HEK293 (cell line): ENCODE data around the gene SLC5A1.

Experiments
- CTCF ChIA-PET: fragments of 350-600 bp; formaldehyde crosslinking; extraction: SDS; loops from one replicate; lab custom pipeline; 2021; ENCODE audit warnings: antibody characterized with exemption; lab: Yijun Ruan, JAX
- POLR2A ChIA-PET: fragments of 300-600 bp; formaldehyde crosslinking; extraction: SDS; loops from one replicate; lab custom pipeline; 2020; ENCODE audit warnings: antibody characterized with exemption, inconsistent platforms; lab: Yijun Ruan, JAX
- H3K27ac ChIP-seq: fragments of 200-500 bp; sonication (Bioruptor generic); 2 replicates; pipeline ENCODE4 v1.5.1; 2014; ENCODE audit warnings: low read depth, low read length, control low read depth, inconsistent platforms; ENCODE audit errors: extremely low read depth
- H3K36me3 ChIP-seq, 2 experiments: fragments of 200-500 bp in 1 of 2; sonication (Bioruptor generic) in 1 of 2; 1 replicate in 1 of 2; 2 replicates in 1 of 2; pipeline ENCODE4 v1.5.1; 2014 to 2017; ENCODE audit warnings: inconsistent platforms in 2 of 2, low read length in 2 of 2; ENCODE audit not compliant: control insufficient read depth in 2 of 2, insufficient read depth in 1 of 2
- H3K4me1 ChIP-seq: fragments of 200-500 bp; sonication (Bioruptor generic); 2 replicates; pipeline ENCODE4 v1.5.1; 2014; ENCODE audit warnings: mild to moderate bottlenecking, low read length, inconsistent platforms; ENCODE audit not compliant: control insufficient read depth, insufficient read depth
- H3K4me3 ChIP-seq: 2 replicates; pipeline ENCODE4 v1.5.1; 2011; ENCODE audit warnings: low read depth, mild to moderate bottlenecking, control low read depth, low read length, moderate library complexity
- H3K9me3 ChIP-seq: fragments of 200-500 bp; sonication (Bioruptor generic); 2 replicates; pipeline ENCODE4 v1.5.1; 2014; ENCODE audit warnings: low read depth, low read length, inconsistent platforms; ENCODE audit not compliant: control insufficient read depth, insufficient read depth
- CTCF ChIP-seq: fragments of 450-650 bp; formaldehyde crosslinking; IDR thresholded peaks from 2 replicates; pipeline ENCODE4 v1.5.1; 2016; ENCODE audit warnings: missing biosample characterization, missing genetic modification characterization
- IKZF3 ChIP-seq: fragments of 450-650 bp; IDR thresholded peaks from 2 replicates; pipeline ENCODE4 v1.5.0; 2018; ENCODE audit warnings: missing biosample characterization, mild to moderate bottlenecking, missing genetic modification characterization, moderate library complexity
- KLF10 ChIP-seq: fragments of 450-650 bp; IDR thresholded peaks from 2 replicates; pipeline ENCODE4 v1.5.1; 2018; ENCODE audit warnings: missing biosample characterization, mild to moderate bottlenecking, missing genetic modification characterization
- KLF9 ChIP-seq: fragments of 450-650 bp; formaldehyde crosslinking; IDR thresholded peaks from 2 replicates; pipeline ENCODE4 v1.5.1; 2016; ENCODE audit warnings: missing biosample characterization, missing genetic modification characterization, low read depth
- SETDB1 ChIP-seq: IDR thresholded peaks from one replicate; pipeline ENCODE4 v1.6.1; 2017; ENCODE audit warnings: mild to moderate bottlenecking, low read length, moderate library complexity, mixed read lengths; ENCODE audit not compliant: insufficient read length
- TRIM28 ChIP-seq: IDR thresholded peaks from 2 replicates; pipeline ENCODE4 v1.6.1; 2011; ENCODE audit warnings: low read length, control low read depth, borderline replicate concordance
- ZBTB1 ChIP-seq: fragments of 450-650 bp; formaldehyde crosslinking; IDR thresholded peaks from 2 replicates; pipeline ENCODE4 v1.5.1; 2016; ENCODE audit warnings: missing biosample characterization, missing genetic modification characterization
- ZBTB44 ChIP-seq: fragments of 450-650 bp; IDR thresholded peaks from 2 replicates; pipeline ENCODE4 v1.5.1; 2018; ENCODE audit warnings: missing biosample characterization, mild to moderate bottlenecking, missing genetic modification characterization
- ZFP37 ChIP-seq: fragments of 450-650 bp; formaldehyde crosslinking; IDR thresholded peaks from 2 replicates; pipeline ENCODE4 v1.5.1; 2016; ENCODE audit warnings: missing biosample characterization, missing genetic modification characterization
- ZIC2 ChIP-seq: fragments of 450-650 bp; formaldehyde crosslinking; IDR thresholded peaks from 2 replicates; pipeline ENCODE4 v1.5.1; 2016; ENCODE audit warnings: missing biosample characterization, missing genetic modification characterization
- ZNF174 ChIP-seq: fragments of 450-650 bp; formaldehyde crosslinking; IDR thresholded peaks from 2 replicates; pipeline ENCODE4 v1.5.0; 2017; ENCODE audit warnings: missing biosample characterization, mild to moderate bottlenecking, missing genetic modification characterization
- ZNF2 ChIP-seq: fragments of 450-650 bp; formaldehyde crosslinking; IDR thresholded peaks from 2 replicates; pipeline ENCODE4 v1.5.1; 2016; ENCODE audit warnings: missing biosample characterization, missing genetic modification characterization
- ZNF239 ChIP-seq: fragments of 450-650 bp; formaldehyde crosslinking; IDR thresholded peaks from 2 replicates; pipeline ENCODE4 v1.5.1; 2016; ENCODE audit warnings: missing biosample characterization, missing genetic modification characterization
- ZNF274 ChIP-seq, 2 experiments: fragments of 200-500 bp in 1 of 2; fragments of 450-650 bp in 1 of 2; sonication (Bioruptor generic) in 1 of 2; formaldehyde crosslinking in 1 of 2; IDR thresholded peaks; 2 replicates each; pipeline versions ENCODE4 v1.5.1 to v1.6.1; 2014 to 2016; ENCODE audit warnings: borderline replicate concordance in 1 of 2, inconsistent platforms in 1 of 2, low read length in 1 of 2, missing biosample characterization in 1 of 2, missing genetic modification characterization in 1 of 2
- ZNF311 ChIP-seq: fragments of 450-650 bp; formaldehyde crosslinking; IDR thresholded peaks from 2 replicates; pipeline ENCODE4 v1.5.1; 2017; ENCODE audit warnings: missing biosample characterization, missing genetic modification characterization, borderline replicate concordance
- ZNF48 ChIP-seq: fragments of 450-650 bp; formaldehyde crosslinking; IDR thresholded peaks from 2 replicates; pipeline ENCODE4 v1.5.1; 2016; ENCODE audit warnings: missing biosample characterization, missing genetic modification characterization
- ZNF501 ChIP-seq: fragments of 450-650 bp; formaldehyde crosslinking; IDR thresholded peaks from 2 replicates; pipeline ENCODE4 v1.5.1; 2016; ENCODE audit warnings: missing biosample characterization, missing genetic modification characterization
- ZNF521 ChIP-seq: fragments of 450-650 bp; formaldehyde crosslinking; IDR thresholded peaks from 2 replicates; pipeline ENCODE4 v1.5.1; 2017; ENCODE audit warnings: missing biosample characterization, mild to moderate bottlenecking, missing genetic modification characterization
- ZNF529 ChIP-seq: fragments of 450-650 bp; formaldehyde crosslinking; IDR thresholded peaks from 2 replicates; pipeline ENCODE4 v1.5.1; 2017; ENCODE audit warnings: missing genetic modification characterization, missing biosample characterization; ENCODE audit not compliant: insufficient replicate concordance
- ZNF596 ChIP-seq: fragments of 450-650 bp; IDR thresholded peaks from 2 replicates; pipeline ENCODE4 v1.5.0; 2018; ENCODE audit warnings: missing biosample characterization, mild to moderate bottlenecking, missing genetic modification characterization, moderate library complexity
- ZNF837 ChIP-seq: fragments of 450-650 bp; formaldehyde crosslinking; IDR thresholded peaks from 2 replicates; pipeline ENCODE4 v1.5.1; 2016; ENCODE audit warnings: missing biosample characterization, missing genetic modification characterization
- TF ChIP-seq, protein P1 (sequence below): fragments of 450-650 bp; formaldehyde crosslinking; IDR thresholded peaks from 2 replicates; pipeline ENCODE4 v1.5.1; 2016; ENCODE audit warnings: missing biosample characterization, missing genetic modification characterization
- TF ChIP-seq, protein P2 (sequence below): fragments of 450-650 bp; formaldehyde crosslinking; IDR thresholded peaks from 2 replicates; pipeline ENCODE4 v1.5.1; 2016; ENCODE audit warnings: missing biosample characterization, missing genetic modification characterization
- TF ChIP-seq, protein P3 (sequence below): IDR thresholded peaks from 2 replicates; pipeline ENCODE4 v1.6.1; 2011; ENCODE audit warnings: mild to moderate bottlenecking, low read depth, low read length, borderline replicate concordance
- TF ChIP-seq, protein P4 (sequence below): fragments of 450-650 bp; formaldehyde crosslinking; optimal IDR thresholded peaks from 2 replicates; pipeline ENCODE3; 2016; ENCODE audit warnings: missing biosample characterization, mild to moderate bottlenecking, missing genetic modification characterization
- TF ChIP-seq, protein P5 (sequence below): fragments of 450-650 bp; formaldehyde crosslinking; IDR thresholded peaks from 2 replicates; pipeline ENCODE4 v1.5.1; 2017; ENCODE audit warnings: missing biosample characterization, missing genetic modification characterization

Gene SLC5A1

GRCh38 chr22:32013200-32013599, 29.9 kb upstream of the SLC5A1 start:
- ChIA-PET CTCF (no interaction called here), POLR2A (no interaction called here)
- H3K9me3 ChIP-seq: peaks cover 2% of the 10 kb centered on the region; the same call in 1 of the 2 replicates
- no peak overlapping the region for H3K27ac ChIP-seq
- TF ChIP-seq ZNF521 (tag by site-specific recombination): no peak
- TF ChIP-seq ZBTB1 (tag by site-specific recombination): no peak
- no peak for TF ChIP-seq KLF9 (tag by site-specific recombination)
- no peak for TF ChIP-seq ZNF596
- TF ChIP-seq, protein P1, sequence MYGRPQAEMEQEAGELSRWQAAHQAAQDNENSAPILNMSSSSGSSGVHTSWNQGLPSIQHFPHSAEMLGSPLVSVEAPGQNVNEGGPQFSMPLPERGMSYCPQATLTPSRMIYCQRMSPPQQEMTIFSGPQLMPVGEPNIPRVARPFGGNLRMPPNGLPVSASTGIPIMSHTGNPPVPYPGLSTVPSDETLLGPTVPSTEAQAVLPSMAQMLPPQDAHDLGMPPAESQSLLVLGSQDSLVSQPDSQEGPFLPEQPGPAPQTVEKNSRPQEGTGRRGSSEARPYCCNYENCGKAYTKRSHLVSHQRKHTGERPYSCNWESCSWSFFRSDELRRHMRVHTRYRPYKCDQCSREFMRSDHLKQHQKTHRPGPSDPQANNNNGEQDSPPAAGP (tag by site-specific recombination): no peak
- no peak for TF ChIP-seq ZNF529 (tag by site-specific recombination)
- TF ChIP-seq TRIM28: peak; percentile 76; the same call in 1 of the 2 replicates
- no peak for TF ChIP-seq ZFP37 (tag by site-specific recombination)
- TF ChIP-seq ZBTB44: no peak
- peak; percentile 98 for TF ChIP-seq SETDB1
- TF ChIP-seq IKZF3 (tag by site-specific recombination): no peak
- TF ChIP-seq ZNF837: no peak
- TF ChIP-seq, protein P2, sequence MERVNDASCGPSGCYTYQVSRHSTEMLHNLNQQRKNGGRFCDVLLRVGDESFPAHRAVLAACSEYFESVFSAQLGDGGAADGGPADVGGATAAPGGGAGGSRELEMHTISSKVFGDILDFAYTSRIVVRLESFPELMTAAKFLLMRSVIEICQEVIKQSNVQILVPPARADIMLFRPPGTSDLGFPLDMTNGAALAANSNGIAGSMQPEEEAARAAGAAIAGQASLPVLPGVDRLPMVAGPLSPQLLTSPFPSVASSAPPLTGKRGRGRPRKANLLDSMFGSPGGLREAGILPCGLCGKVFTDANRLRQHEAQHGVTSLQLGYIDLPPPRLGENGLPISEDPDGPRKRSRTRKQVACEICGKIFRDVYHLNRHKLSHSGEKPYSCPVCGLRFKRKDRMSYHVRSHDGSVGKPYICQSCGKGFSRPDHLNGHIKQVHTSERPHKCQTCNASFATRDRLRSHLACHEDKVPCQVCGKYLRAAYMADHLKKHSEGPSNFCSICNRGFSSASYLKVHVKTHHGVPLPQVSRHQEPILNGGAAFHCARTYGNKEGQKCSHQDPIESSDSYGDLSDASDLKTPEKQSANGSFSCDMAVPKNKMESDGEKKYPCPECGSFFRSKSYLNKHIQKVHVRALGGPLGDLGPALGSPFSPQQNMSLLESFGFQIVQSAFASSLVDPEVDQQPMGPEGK (tag by site-specific recombination): no peak
- TF ChIP-seq, protein P3, sequence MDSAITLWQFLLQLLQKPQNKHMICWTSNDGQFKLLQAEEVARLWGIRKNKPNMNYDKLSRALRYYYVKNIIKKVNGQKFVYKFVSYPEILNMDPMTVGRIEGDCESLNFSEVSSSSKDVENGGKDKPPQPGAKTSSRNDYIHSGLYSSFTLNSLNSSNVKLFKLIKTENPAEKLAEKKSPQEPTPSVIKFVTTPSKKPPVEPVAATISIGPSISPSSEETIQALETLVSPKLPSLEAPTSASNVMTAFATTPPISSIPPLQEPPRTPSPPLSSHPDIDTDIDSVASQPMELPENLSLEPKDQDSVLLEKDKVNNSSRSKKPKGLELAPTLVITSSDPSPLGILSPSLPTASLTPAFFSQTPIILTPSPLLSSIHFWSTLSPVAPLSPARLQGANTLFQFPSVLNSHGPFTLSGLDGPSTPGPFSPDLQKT: no peak
- TF ChIP-seq KLF10 (tag by site-specific recombination): no peak
- no peaks in the 10 kb centered on the region for H3K4me1 ChIP-seq
- H3K4me3 ChIP-seq: no peak overlapping the region
- H3K36me3 ChIP-seq: no peaks in the 10 kb centered on the region

DNA sequence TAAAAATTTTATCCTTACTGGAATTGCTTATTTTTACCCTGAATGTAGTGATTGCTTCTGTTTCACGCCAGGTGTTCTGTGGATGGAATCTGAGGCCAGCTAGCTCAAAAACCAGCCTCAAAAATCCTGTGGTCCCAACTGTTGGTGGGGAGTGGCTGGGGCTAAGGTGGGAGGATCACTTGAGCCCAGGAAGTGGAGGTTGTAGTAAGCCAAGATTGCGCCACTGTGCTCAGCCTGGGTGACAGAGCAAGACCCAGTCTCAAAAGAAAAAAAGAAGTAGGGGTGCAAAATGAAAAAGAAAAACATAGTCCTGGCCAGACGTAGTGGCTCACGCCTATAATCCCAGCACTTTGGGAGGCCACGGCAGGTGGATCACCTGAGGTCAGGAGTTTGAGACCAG, 27.0 kb upstream of the SLC5A1 start:
- Histone ChIP-seq H3K4me3 (no peak overlapping the region), H3K27ac (no peak overlapping the region), H3K36me3 (no peaks in the 10 kb centered on the region), H3K9me3 (peaks cover 2% of the 10 kb centered on the region; the same call in 1 of the 2 replicates), H3K4me1 (no peaks in the 10 kb centered on the region)
- ChIA-PET CTCF (interaction anchor here (0.8 kb wide), 1 partner anchor 46 kb away, joined by 3 read pairs; no protein-coding TSS in a partner anchor), POLR2A (no interaction called here)
- TF ChIP-seq ZNF2 (tag by site-specific recombination) (no peak), ZNF596 (no peak), ZNF274 (IDR thresholded peaks at IDR 0.05; ENCODE audit: low read length) (no peak), ZNF274 (tag by site-specific recombination; IDR thresholded peaks at IDR 0.05; ENCODE audit: borderline replicate concordance) (no peak), ZNF837 (no peak), ZNF48 (tag by site-specific recombination) (no peak), ZNF239 (tag by site-specific recombination) (no peak), ZNF174 (tag by site-specific recombination) (no peak), ZIC2 (tag by site-specific recombination) (no peak), ZNF311 (no peak), CTCF (no peak), ZNF501 (no peak)
- TF ChIP-seq, protein P4, sequence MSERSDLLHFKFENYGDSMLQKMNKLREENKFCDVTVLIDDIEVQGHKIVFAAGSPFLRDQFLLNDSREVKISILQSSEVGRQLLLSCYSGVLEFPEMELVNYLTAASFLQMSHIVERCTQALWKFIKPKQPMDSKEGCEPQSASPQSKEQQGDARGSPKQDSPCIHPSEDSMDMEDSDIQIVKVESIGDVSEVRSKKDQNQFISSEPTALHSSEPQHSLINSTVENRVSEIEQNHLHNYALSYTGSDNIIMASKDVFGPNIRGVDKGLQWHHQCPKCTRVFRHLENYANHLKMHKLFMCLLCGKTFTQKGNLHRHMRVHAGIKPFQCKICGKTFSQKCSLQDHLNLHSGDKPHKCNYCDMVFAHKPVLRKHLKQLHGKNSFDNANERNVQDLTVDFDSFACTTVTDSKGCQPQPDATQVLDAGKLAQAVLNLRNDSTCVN (tag by site-specific recombination): no peak
- TF ChIP-seq, protein P5, sequence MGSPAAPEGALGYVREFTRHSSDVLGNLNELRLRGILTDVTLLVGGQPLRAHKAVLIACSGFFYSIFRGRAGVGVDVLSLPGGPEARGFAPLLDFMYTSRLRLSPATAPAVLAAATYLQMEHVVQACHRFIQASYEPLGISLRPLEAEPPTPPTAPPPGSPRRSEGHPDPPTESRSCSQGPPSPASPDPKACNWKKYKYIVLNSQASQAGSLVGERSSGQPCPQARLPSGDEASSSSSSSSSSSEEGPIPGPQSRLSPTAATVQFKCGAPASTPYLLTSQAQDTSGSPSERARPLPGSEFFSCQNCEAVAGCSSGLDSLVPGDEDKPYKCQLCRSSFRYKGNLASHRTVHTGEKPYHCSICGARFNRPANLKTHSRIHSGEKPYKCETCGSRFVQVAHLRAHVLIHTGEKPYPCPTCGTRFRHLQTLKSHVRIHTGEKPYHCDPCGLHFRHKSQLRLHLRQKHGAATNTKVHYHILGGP (tag by site-specific recombination): no peak
